GM12865 (cell line): ENCODE measurements around the gene OLR1.
"Not testable (repeated sequence)": the region's sequence is repeated elsewhere in the genome, so short reads cannot be mapped to it uniquely, and the experiment has no call there.

Source experiments
- DNase-seq: peaks from one replicate; pipeline ENCODE4 v3.0.0; 2010; ENCODE audit warnings: low read depth
- H3K4me3 ChIP-seq: 2 replicates; pipeline ENCODE4 v1.5.1; 2011; ENCODE audit warnings: mild to moderate bottlenecking, low read depth, low read length, control low read depth
- CTCF ChIP-seq: IDR thresholded peaks from 2 replicates; pipeline ENCODE4 v1.5.1; 2011; ENCODE audit warnings: low read length, control low read depth, low read depth, inconsistent platforms; ENCODE audit not compliant: insufficient read depth; ENCODE audit errors: missing control alignments

The OLR1 gene

DNA sequence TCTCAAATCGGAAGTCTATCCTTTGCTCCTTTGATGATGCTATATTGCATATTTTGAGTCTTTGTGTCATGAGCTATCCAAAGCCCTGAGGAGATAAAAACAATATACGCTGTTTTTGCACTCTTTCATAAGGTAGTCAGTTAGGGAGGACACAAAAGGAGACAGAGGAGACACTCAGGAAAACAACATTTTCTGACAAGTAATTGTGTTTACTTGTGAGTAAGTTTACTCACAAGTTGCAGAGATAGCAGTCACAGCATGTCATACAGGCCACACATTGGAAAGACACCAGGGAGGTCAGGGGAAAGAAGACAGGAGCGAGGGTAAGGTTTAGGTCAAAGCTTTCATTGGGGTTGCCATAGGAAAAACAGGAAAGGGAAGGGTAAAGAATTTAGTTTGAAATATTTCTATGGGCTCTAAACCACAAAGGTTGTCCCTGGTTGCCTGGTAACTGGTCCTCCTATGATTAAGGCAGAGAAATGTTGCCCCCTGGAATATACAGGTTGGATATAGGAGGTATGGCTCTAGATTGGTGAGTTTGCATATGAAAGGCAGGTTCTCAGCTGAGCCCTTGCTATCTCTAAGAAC is 33.4 kb upstream of the OLR1 start:
- H3K4me3 ChIP-seq: no peak overlapping the region
- TF ChIP-seq CTCF: no peak
- no peak for DNase-seq

DNA sequence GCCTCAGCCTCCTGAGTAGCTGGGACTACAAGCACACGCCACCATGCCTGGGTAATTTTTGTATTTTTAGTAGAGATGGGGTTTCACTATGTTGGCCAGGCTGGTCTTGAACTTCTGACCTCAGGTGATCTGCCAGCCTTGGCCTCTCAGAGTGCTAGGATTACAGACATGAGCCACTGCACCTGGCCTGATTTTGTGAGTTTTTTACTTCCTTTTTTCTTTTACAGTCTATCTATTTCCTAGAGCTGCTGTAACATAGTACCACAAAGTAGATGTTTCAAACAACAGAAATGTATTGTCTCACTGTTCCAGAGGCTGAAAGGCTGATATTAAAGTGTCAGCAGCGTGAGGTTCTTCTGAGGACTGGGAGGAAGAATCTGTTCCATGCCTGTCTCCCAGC is 32.6 kb upstream of the OLR1 start:
- not testable (repeated sequence) for DNase-seq

DNA sequence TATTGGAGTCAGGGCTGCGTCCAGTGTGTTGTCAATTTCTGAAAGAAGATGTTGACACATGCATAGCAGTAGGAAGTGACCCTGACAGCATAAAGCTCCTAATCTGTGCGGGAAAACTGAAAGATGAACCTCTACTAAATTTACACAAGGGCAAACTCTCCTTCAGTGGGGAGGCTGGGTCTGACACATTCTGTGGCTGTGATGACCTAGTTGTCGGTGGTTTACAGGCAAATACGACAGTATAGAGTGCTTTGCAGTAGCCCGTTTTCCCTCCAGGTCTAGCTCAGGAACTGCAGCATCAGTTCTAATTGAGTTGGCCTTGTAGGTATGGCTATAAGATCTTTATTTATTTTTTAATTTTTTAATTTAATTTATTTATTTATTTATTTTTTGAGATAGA is 25.9 kb upstream of the OLR1 start:
- DNase-seq: peak; percentile 42
- no peak for TF ChIP-seq CTCF
- H3K4me3 ChIP-seq: no peak overlapping the region

More for the DNA sequence above, 32.6 kb upstream of the OLR1 start:
- not testable (repeated sequence) for H3K4me3 ChIP-seq

- H3K4me3 ChIP-seq: no peak overlapping the region
- TF ChIP-seq CTCF: no peak
- peak; percentile 79 for DNase-seq
Measured at GRCh38 chr12:10196210-10196609, 24.3 kb upstream of the OLR1 start.

DNA sequence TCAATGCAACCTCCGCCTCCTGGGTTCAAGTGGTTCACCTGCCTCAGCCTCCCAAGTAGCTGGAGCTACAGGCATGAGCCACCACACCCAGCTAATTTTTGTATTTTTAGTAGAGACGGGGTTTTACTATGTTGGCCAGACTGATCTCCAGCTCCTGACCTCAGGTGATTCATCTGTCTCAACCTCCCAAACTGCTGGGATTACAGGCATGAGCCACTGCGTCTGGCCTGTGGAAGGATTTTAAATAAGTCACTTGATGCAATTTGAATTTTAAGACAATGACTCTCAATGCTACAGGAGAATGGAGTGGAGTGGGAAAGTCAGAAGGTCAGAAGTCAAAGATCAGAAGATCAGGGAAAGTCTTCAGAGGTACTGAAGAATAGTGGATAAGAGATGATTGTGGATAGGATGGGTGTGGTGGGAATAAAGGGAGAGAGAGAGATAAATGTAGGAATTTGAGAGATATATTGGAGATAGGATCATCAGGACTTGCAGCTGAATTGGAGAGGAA is 22.3 kb upstream of the OLR1 start:
- no peak for DNase-seq
- no peak for TF ChIP-seq CTCF
- H3K4me3 ChIP-seq: no peak overlapping the region

DNA sequence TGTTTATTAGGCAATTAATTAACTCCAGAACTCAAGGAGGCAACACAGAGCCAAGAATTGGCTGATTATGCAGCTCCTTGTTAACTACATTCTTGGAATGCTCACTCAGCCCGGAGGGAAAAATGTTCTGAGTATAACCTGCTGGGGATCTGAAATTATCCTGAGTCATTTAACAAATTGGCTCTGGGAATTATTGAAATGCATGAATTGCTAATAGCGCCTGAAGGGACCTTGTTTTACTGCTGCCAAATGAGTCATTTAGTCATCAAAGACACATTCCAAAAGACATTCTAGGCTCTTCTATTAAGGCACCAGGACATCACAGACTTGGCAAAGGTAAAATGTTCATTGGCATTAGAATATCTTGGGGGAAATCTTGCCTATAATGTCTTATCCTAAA is 19.9 kb upstream of the OLR1 start:
- no peak for DNase-seq
- no peak for TF ChIP-seq CTCF
- H3K4me3 ChIP-seq: no peak overlapping the region

DNA sequence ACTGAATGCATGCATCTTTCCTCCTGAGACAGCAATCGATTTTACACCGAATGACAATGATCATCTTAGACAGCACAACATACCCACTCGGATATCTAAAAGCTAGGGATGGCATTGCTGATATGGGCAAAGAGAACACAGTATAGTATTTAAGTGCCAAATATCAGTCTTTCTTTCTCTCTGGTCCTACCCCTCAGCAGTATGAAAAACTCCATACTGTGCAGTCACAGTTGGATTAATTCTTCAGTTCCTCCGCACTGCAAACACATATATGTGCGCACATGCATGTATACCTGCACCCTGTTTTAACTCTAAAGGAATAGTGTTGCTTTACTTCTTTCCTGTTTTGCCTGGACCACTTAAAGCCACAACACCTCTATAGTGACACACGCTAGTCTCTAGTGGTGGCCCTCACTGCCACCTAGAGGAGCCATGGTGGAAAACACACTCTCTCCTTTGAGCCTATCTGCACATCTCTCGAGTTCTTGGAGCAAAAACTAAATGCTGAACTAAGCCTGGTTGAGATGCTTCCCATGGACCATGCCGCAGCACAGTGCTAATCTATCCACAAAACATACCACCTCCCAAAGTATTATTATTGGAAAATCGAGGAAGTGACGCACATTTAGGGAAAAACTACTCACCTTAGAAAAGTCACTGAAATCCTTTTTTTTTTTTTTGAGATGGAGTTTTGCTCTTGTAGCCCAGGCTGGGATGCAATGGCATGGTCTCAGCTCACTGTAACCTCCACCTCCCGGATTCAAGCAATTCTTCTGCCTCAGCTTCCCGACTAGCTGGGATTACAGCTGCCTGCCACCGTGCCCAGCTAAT is 18.8 kb upstream of the OLR1 start:
- H3K4me3 ChIP-seq: no peak overlapping the region
- TF ChIP-seq CTCF: peak; percentile 92
- DNase-seq: peak; percentile 78
